GM10266 (cell line): ENCODE results near the gene ZNF580.

Source experiments
- DNase-seq: peaks from one replicate; pipeline ENCODE4 v3.0.0; 2012; ENCODE audit errors: extremely low spot score
- CTCF ChIP-seq: IDR thresholded peaks from 2 replicates; pipeline ENCODE4 v1.5.1; 2012; ENCODE audit warnings: mild to moderate bottlenecking, low read depth; ENCODE audit not compliant: control insufficient read depth, insufficient read depth; ENCODE audit errors: missing control alignments

ZNF580 gene

DNA sequence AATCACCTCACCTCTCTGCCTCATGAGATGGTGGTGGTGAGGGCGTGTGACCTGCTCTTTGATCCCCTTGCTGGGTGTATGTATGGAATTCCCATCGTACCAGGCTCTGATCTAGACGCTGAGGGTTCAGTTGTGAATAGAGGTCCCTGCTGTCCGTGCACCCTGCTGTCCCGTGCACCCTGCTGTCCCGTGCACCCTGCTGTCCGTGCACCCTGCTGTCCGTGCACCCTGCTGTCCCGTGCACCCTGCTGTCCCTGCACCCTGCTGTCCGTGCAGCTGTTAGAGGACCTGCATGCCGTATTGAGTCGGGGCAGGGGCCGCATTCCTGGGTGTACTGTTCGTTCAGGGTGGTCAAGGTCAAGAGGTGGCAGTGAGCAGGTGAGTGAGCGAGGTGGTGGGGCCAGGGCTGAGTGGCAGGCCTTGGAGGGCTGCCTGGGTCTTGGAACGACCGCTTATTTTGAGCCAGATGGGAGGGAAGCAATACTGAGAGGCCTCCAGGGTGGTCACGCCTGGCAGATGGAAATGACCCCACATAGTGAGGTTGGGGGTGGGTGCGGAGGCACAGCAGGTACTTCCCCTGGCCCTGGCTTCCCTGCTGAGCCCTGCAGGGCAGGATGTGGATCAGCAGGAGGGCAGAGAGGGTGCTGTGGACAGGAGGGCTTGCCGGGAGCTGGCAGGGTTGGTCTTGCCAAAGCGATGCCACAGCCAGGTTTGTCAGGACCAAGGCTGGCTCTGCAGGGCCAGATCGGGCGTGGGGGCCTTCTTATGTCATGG is 29.7 kb downstream of the ZNF580 start:
- DNase-seq = no peak

GRCh38 chr19:55671054-55671378 is 30.2 kb downstream of the ZNF580 start:
- no peak for DNase-seq
- TF ChIP-seq CTCF = no peak

More for the DNA sequence above, 29.7 kb downstream of the ZNF580 start:
- TF ChIP-seq CTCF = no peak

DNA sequence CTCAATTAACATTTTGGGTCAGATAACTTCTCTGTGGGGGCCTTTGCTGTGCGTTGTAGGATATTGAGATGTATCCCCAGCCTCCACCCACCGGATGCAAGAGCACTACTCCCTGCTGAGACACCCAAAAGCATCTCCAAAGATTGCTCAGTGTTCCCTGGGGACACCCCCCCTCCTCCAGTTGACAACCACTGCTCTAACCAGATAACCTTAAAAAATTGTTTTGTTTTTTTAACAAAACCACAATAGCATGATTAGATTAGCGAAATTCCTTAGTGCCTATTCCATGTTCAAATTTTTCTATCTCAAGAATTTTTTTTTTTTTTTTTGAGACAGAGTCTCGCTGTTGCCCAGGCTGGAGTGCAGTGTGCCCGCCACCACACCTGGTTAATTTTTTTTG is 31.6 kb downstream of the ZNF580 start:
- no peak for DNase-seq
- TF ChIP-seq CTCF = no peak

DNA sequence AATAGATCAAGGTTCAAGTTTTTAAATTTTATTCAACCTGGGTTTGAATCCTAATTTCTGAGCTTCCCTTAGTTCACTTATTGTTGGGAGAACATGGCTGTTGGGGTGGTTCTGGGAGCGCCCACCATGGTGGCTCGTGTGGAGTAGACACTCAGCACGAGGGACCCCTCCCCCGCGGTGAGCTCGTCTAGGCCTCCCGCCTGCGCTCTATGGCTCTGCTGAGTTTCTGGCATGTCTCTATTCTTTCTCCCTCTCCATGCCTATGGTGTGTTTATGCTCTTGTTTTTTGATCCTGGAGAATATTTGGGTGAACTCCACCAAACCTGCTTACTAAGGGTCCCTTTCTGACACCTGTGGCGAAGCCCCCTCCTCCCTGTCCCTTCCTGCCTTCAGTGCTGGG is 32.7 kb downstream of the ZNF580 start:
- TF ChIP-seq CTCF = no peak

GRCh38 chr19:55673889-55674288 is 33.1 kb downstream of the ZNF580 start:
- no peak for DNase-seq

More for the DNA sequence above, 32.7 kb downstream of the ZNF580 start:
- DNase-seq = no peak

GRCh38 chr19:55674459-55674840 is 33.6 kb downstream of the ZNF580 start:
- no peak for DNase-seq
- no peak for TF ChIP-seq CTCF

More at GRCh38 chr19:55673889-55674288, 33.1 kb downstream of the ZNF580 start:
- no peak for TF ChIP-seq CTCF

GRCh38 chr19:55674841-55675660 is 34.2 kb downstream of the ZNF580 start, which contains the start of gene EPN1:
TSS of gene EPN1 (plus strand) at chr19:55675226. CDS start at chr19:55678628, 3,402 bp downstream.
- DNase-seq = peak; percentile 99
- no peak for TF ChIP-seq CTCF
